Stimulated activated CD8-positive, alpha-beta memory T cell treated with anti-CD3 and anti-CD28 coated beads, Interleukin-7, amount 100 ng/mL, for 48 hours (primary cell): Measurements from ENCODE around the gene IRGQ.
"Not testable (repeated sequence)": the region's sequence is repeated elsewhere in the genome, so short reads cannot be mapped to it uniquely, and the experiment has no call there.

Source experiments
- DNase-seq, 2 donors: peaks; one replicate each; pipeline ENCODE4 v3.0.0-alpha.2; 2020; ENCODE audit warnings: low read depth in 1 of 2; ENCODE audit errors: extremely low read depth in 1 of 2

The IRGQ gene

DNA sequence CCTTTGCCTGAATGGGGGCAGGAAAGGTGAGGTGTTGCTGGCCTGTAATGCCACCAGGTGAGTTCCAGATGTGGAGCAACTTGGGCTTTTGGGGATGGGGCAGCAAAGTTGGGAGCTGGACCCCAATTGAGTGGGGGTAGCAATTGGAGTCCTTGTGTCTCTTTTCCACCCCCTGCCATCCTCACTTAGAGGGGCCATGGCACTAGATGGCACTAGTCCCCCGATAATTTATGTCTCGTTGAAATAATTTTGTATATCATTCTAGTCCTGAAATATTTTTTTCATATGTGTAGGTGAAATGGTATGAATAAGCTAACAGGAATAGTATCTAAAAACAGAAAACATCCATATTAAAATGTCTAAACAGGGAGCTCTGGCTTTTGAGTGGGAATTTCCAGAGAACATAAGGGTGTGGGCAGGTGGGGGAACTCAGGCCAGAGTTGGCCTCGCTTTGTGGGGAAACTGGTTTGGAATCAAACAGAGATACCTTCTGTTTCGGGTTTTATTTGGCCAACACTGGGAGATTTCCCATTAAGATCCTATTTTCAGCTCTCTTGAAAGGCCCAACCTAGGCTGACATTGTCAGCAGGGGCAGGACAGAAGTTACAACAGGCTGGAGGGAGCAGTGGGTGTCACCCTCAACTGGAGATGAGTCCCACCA, 3.8 kb upstream of the IRGQ start:
- DNase-seq: no peak

GRCh38 chr19:43598445-43599240, 2.7 kb upstream of the IRGQ start:
- DNase-seq: no peak

DNA sequence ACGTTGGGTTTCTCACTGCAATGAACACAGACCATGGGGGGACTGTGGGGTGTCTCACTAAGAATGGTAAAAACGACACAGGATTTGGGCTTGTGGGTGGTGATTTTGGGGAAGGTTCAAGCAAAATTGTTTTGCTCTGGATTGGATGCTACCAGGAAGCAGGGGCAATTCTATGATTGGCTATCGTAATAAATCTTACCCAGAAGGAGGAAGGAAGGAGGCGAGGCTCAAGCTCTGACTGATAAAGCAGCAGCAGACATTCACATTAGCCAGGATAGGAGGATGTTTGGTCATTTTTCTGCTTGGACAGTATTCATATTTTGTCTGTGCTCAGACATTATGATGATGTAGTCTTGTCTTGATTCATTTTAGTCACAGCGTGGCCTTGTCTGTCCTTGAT, 1.9 kb upstream of the IRGQ start:
- no peak for DNase-seq

- no peak for DNase-seq
Observed at GRCh38 chr19:43596842-43597461, 1.0 kb upstream of the IRGQ start.

DNA sequence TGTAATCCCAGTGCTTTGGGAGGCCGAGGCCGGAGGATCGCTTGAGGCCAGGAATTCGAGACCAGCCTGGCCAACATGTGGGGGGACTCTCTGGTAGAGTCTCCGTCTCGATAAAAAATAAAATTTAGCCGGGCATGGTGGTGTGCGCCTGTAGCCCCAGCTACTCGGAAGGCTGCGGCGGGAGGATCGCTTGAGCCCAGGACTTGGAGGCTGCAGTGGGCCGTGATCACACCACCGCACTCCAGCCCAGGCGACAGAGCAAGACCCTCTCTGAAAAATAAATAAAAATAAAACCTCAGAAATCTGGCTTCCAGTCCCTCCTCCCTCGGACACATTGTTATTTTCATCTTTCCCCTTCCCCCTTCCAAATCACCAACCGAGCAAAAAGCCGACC, 332 bp downstream of the IRGQ start:
- DNase-seq: no peak

DNA sequence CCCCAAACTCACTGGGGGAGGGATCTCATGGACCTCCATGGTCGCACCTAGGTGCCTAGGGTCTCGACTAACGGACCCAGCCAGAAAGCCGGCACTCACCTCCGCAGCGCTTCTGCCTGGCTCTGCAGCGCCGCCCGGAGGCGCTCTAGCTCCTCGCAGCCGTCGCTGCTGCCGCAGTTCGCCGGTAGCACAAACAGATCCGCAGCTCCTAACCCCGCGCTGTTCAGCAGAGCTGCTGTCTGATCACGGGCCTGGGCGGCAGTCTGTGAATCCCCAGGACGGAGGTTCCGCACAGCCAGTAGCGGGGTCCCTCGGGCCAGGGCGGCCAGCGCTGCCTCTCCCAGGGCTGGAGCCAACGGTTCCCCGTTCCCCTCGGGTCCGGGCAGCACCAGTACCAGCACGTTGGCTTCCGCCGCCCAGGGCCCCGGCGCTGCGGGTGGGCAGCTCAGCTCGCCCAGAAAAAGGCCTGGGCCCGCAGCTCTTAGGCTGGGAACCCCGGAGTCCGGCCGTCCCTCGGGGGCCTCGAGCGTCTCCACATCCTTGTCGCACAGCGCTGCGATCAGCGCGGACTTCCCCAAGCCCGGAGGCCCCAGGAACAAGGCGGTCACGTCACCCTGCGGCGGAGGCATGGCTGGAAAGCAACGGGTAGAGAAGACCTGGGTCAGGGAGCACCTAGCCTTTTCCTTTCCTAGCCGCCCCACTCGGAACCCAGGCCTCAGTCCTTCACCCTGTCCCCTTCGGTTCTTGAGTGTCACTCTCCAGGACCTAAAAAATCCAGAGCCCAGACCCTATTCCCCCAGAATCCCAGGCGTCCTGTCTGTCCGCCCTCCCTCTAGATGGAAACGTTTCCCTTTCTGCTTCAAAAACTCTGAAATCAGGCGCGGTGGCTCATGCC, 977 bp downstream of the IRGQ start:
- DNase-seq: peak; percentile 54 to 55

DNA sequence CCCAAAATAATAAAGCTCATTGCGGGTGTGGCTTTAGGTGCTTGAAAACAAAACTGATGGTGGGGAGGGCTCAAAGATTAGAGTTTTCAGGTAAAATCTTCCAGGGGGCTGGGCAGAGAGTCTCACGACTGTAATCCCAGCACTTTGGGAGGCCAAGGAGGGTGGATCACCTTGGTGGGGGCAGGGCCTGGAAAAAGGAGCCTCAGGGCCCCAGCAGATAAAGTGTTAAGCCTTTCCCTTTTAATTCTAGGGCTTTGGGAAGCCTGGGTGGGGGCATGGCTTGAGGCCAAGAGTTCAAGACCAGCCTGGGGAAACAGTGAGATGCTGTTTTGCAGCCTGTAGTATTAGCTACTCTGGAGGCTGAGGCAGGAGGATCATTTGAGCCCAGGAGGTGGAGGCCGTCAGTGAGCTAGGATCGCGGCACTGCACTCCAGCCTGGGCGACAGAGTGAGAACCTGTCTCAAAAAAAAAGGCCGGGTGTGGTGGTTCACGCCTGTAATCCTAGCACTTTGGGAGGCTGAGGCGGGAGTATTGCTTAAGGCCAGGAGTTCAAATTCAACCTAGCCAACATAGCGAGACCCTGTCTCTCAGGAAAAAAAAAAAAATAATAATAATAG, 1.7 kb downstream of the IRGQ start:
- DNase-seq: no peak

GRCh38 chr19:43592800-43593350, 3.1 kb downstream of the IRGQ start:
- no peak for DNase-seq

GRCh38 chr19:43591904-43592772, 3.8 kb downstream of the IRGQ start:
- DNase-seq: no peak

- DNase-seq: no peak
Observed at GRCh38 chr19:43589678-43590077, 6.3 kb downstream of the IRGQ start.

DNA sequence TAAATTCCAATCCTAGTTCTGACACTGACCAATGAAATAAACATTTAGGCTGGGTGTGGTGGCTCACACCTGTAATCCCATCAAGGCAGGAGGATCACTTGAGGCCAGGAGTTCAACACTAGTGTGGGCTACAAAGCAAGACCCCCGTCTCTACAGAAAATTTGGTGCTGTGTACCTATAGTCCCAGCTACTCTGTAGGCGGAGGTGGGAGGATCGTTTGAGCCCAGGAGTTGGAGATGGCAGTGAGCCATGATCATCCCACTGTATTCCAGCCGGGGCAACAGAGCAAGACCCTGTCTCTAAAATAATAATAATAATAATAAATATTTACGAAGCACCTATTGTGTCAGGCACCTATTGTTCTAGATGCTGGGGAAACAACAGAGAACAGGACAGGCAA, 6.7 kb downstream of the IRGQ start:
- DNase-seq: no peak

DNA sequence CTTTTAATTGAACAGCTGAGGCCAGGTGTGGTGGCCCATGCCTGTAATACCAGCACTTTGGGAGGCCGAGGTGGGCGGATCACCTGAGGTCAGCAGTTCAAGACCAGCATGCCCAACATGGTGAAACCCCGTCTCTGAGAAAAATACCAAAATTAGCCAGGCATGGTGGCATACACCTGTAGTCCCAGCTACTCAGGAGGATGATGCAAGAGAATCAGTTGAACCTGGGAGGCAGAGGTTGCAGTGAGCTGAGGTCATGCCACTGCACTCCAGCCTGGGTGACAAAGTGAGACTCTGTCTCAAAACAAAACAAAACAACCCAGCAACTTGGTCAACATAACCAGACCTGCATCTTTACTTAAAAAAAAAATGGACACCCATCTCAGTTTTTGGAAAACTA, 8.9 kb downstream of the IRGQ start:
- not testable (repeated sequence) for DNase-seq

DNA sequence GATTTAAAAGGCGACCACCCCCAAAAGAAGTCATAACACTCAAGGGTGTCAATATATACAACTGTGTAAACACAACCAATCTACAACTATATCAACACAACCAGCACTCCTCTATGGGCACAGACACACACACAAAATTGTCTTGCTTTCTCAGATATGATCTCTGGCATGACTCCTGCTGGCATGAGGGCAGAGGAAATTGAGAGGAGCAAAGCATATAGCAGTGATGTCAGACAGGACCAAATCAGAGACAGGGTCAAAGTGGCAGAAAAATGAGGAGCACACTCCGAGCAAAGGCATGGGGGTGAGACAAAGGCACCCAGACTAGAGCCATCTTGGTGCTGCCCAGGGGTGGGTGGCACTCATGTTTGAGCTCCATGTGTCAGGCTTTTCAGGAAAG, 9.6 kb downstream of the IRGQ start:
- DNase-seq: no peak

GRCh38 chr19:43584484-43584883, 11.4 kb downstream of the IRGQ start:
- no peak for DNase-seq

DNA sequence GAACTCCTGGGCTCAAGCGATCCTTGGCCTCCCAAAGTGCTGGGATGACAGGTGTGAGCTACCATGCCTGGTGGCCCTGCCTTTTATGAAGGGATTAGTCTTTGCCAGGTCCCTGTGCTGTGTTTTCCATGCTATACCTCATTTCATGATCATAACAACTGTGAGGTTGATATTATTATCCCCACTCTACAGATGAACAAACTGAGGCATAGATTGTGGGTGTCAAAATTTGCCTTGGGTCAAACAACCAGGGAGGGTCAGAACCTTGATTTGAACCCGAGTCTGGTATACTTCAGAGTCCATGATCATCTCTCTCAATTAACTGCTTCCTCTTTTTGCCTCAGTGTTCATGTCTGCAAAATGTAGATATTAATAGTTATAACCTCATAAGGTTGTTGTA, 13.4 kb downstream of the IRGQ start:
- DNase-seq: no peak

- DNase-seq: no peak
Observed at GRCh38 chr19:43581467-43581866, 14.5 kb downstream of the IRGQ start.

GRCh38 chr19:43578787-43579186, 17.1 kb downstream of the IRGQ start:
- no peak for DNase-seq

GRCh38 chr19:43575955-43576878, 19.7 kb downstream of the IRGQ start:
- DNase-seq: no peak
